Right lobe of liver (tissue), 6 donors: ENCODE results near the gene ENTR1. TPM values are rescaled to one million over a fixed set of nuclear protein-coding genes. Genes with fewer than 3 reads are reported as not detected.

ENCODE experiments used
- ATAC-seq, 4 donors: fragments of 200-7000 bp; cut with Tn5 transposase; one replicate each; pipeline ENCODE4 v1.9.1; 2020; ENCODE audit warnings: mild to moderate bottlenecking in 4 of 4, moderate library complexity in 4 of 4
- DNase-seq, 3 donors: peaks; one replicate each; pipeline ENCODE4 v3.0.0-alpha.2; 2020
- H3K27ac ChIP-seq, 3 donors: fragments of 200-600 bp; one replicate each; pipeline ENCODE4 v1.8.0; 2022
- H3K27me3 ChIP-seq, 2 donors: fragments of 200-600 bp; one replicate each; pipeline ENCODE4 v1.8.0; 2022
- H3K36me3 ChIP-seq, 4 donors: fragments of 200-600 bp; sonication (generic) in 1 of 4; one replicate each; pipeline versions ENCODE4 v1.5.1 to v1.8.0; 2017 to 2022; ENCODE audit warnings: control low read depth in 1 of 4
- H3K4me1 ChIP-seq, 4 donors: fragments of 200-600 bp; sonication (generic) in 1 of 4; one replicate each; pipeline versions ENCODE4 v1.5.1 to v1.8.0; 2017 to 2022; ENCODE audit warnings: control low read depth in 1 of 4
- H3K4me3 ChIP-seq, 3 donors: fragments of 200-600 bp; one replicate each; pipeline ENCODE4 v1.8.0; 2022
- H3K9me3 ChIP-seq, 4 donors: fragments of 200-600 bp; sonication (generic) in 1 of 4; one replicate each; pipeline versions ENCODE4 v1.5.1 to v1.8.0; 2017 to 2022; ENCODE audit warnings: control low read depth in 1 of 4
- CTCF ChIP-seq, 4 donors: fragments of 200-600 bp in 3 of 4; fragments of 450-650 bp in 1 of 4; IDR thresholded peaks; one replicate each; pipeline versions ENCODE4 v1.5.1 to v1.8.0; 2016 to 2022; ENCODE audit warnings: antibody characterized with exemption in 4 of 4, mild to moderate bottlenecking in 2 of 4
- POLR2A ChIP-seq: fragments of 450-650 bp; IDR thresholded peaks from one replicate; pipeline ENCODE4 v1.6.1; 2017; ENCODE audit warnings: antibody characterized with exemption, mild to moderate bottlenecking
- WGBS: methylation state at CpG from one replicate; pipeline ENCODE4 v1.1.6; 2018; ENCODE audit warnings: low coverage, low lambda C conversion rate; ENCODE audit not compliant: insufficient coverage; ENCODE audit errors: missing lambda C conversion rate; 5-methylcytosine and 5-hydroxymethylcytosine counted together
- intact Hi-C, 2 donors: fragments of 100-400 bp; cut with DNase I; formaldehyde crosslinking; loops; one replicate each; pipeline versions ENCODE4 v1.11.2 to v1.14.1; 2022
- total RNA-seq, 6 experiments: library from RNA; depleted of rRNA in 2 of 6; stranded (reverse); fragments of >200 nt in 2 of 6; fragmentation: NEBNext Ultra II Directional in 3 of 6; extraction: Animal tissue kit (Norgen Biotek cat#: 25700) in 3 of 6; gene quantifications; one replicate each; pipeline versions ENCODE4 v1.1.0 to v1.2.4, GENCODE V29; 2016 to 2023
- donor health status: DM: no; HTN: yes; CAD: no.
- donor health status: DM: no; HTN: no; CAD: no.
- donor health status: DM: no; HTN: no; CAD: no.
- donor health status: DM: no; HTN: yes; CAD: no.
- donor health status: DM: no; HTN: yes; CAD: no.

Gene ENTR1
- total RNA-seq, 6 experiments from 2014 or later = 27.9 to 53.5 (median 35.4) TPM

DNA sequence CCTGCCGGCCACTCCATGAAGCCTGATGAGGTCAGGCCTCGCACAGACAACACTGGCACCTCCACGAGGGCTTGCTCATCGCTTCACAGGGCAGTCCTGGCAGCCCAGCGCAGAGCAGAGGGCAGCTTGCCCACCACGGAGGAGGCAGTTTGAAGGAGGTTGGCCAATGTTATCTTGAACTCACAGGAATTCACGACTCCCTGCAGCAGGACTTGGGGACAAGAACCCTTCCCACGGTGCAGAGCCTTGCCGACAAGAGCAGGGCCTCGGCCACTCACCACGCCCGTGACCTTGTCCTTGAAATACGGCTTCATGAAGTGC, 15.4 kb downstream of the ENTR1 start:
- no peak for ATAC-seq
- Histone ChIP-seq H3K36me3 (peaks cover 0 to 49% (median 10%) of the 10 kb centered on the region in 4 donors), H3K27me3 (no peaks in the 10 kb centered on the region), H3K9me3 (no peaks in the 10 kb centered on the region), H3K27ac (peak overlapping the region in 2 of 3 donors; percentile 77 to 78), H3K4me1 (peaks cover 0 to 27% (median 11%) of the 10 kb centered on the region in 4 donors), H3K4me3 (no peak overlapping the region)
- TF ChIP-seq CTCF (IDR thresholded peaks at IDR 0.05) (no peak), POLR2A (no peak)
- 73% methylated on average over 4 of the region's 13 CpGs for WGBS
- intact Hi-C loops = no loop called here
- DNase-seq = peak in 1 of 3 donors; percentile 39

DNA sequence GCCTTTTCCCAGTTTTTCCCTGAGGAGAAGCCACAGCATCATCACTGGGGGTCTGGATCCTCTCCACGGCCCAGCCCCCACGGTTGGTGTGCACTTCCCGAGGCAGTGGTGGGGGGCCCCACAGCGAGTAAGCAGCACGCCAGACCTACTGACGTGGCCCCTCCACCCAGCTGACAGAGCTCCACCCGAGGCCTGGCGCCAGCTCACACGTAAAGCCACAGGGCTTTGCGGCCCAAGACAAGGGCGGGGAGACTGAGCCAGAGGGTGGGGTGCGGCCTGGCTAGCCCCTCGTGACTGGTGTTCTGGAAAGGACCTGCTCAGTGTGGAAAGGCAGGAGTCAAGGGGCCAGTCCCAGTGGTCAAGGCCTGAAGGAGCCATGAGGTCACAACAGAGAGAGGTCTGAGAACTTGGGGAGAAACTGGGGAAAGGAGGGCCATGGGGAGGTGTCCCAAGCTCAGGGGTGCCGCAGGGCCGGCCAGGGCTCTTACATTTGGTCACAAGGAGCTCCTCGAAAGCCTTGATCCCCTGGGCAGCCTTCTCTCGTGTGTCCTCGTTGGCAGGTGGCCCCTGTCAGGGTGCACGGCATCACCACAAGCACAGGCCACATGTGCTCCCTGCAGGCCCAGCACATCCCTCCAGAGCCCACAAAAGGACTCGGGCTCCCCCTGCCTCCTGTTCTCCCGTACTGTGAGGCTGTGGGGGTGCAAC, 15.9 kb downstream of the ENTR1 start:
- intact Hi-C loops = no loop called here
- no peak overlapping the region for H3K4me3 ChIP-seq
- peak in 1 of 3 donors; percentile 18 for DNase-seq
- no peak for ATAC-seq
- H3K4me1 ChIP-seq = peaks cover 0 to 27% (median 11%) of the 10 kb centered on the region in 4 donors
- H3K9me3 ChIP-seq = no peaks in the 10 kb centered on the region
- H3K36me3 ChIP-seq = peaks cover 0 to 54% (median 10%) of the 10 kb centered on the region in 4 donors
- peak overlapping the region in 1 of 3 donors; percentile 78 for H3K27ac ChIP-seq
- no peaks in the 10 kb centered on the region for H3K27me3 ChIP-seq
- WGBS = 100% methylated on average over 1 of the region's 21 CpGs
- no peak for TF ChIP-seq CTCF (IDR thresholded peaks at IDR 0.05)
- TF ChIP-seq POLR2A = no peak

DNA sequence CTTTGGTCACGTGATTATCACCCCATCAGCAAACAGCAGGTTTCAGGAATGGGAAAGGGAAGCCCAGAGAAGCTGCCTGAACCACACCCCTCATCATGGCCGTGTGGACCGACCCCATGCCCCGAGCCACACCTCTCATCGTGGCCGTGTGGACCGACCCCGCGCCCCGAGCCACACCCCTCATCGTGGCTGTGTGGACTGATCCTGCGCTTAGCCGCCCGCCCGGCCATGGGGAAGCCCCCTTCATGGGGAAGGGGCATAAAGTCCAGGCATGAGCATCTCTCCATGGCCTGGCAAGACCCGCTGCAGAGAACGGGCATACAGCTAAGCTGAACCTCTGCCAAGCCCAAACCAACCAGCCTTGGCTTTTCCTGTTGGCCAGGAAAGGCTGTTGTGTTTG, 16.9 kb downstream of the ENTR1 start:
- ATAC-seq (no peak), DNase-seq (peak in 1 of 3 donors; percentile 47)
- TF ChIP-seq CTCF (IDR thresholded peaks at IDR 0.05) (no peak), POLR2A (no peak)
- no peak overlapping the region for H3K27ac ChIP-seq
- peaks cover 0 to 59% (median 14%) of the 10 kb centered on the region in 4 donors for H3K36me3 ChIP-seq
- peaks cover 0 to 23% (median 10%) of the 10 kb centered on the region in 4 donors for H3K4me1 ChIP-seq
- no peaks in the 10 kb centered on the region for H3K27me3 ChIP-seq
- H3K9me3 ChIP-seq = no peaks in the 10 kb centered on the region
- intact Hi-C loops = no loop called here
- 86% methylated on average over 7 of the region's 17 CpGs for WGBS
- H3K4me3 ChIP-seq = no peak overlapping the region

DNA sequence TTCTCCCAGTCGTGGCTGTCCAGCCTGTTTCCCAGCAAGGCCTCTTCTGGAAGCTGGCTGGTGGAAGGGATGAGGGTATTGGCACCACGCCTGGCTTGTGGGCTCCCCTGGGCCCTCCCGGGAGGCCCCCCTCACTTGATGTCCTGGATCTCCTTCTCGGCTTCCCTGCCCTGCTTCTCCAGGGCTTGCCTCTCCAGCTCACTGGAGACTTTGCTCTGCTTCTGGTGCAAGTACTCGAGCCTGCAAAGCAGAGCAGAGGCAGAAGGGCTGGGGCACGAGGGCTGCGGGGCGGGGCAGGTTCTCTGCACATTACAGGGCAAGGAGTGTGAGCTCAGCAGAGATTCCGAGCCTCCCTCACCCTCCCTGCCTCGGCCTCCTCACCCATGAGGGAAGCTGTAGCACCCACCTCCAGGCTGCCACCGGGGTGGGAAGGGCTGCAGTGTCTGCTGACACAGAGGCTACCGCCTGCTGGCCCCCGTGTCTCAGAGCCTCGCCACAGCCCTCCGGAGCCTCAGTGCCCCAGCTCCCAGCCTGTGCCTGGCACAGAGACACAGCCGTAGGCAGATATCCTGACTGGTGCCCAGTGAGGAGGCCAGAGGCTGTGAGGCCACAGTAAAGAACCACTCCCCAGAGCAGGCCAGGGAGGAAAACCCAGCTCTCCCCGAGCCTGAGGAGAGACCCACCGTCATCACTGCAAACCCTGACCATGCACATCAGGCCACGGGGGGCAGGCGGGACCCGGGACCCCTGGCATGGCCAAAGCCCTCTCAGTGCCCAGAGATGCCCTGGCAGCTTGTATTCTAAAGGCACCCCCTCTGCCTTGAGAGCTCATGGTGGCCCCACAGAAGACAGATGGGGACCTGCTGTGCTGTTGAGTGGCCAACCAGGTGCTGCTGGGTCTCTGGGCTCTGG, 17.6 kb downstream of the ENTR1 start:
- H3K9me3 ChIP-seq = no peaks in the 10 kb centered on the region
- no peak overlapping the region for H3K4me3 ChIP-seq
- H3K36me3 ChIP-seq = peaks cover 0 to 64% (median 18%) of the 10 kb centered on the region in 4 donors
- intact Hi-C loops = no loop called here
- ATAC-seq = no peak
- H3K27me3 ChIP-seq = no peaks in the 10 kb centered on the region
- H3K27ac ChIP-seq = no peak overlapping the region
- DNase-seq = no peak
- TF ChIP-seq POLR2A (no peak), CTCF (IDR thresholded peaks at IDR 0.05) (no peak)
- peaks cover 0 to 23% (median 10%) of the 10 kb centered on the region in 4 donors for H3K4me1 ChIP-seq
- WGBS = 83% methylated on average over 4 of the region's 21 CpGs
